ENCODE data around the gene ALKBH6. TPM values are rescaled to one million over a fixed set of nuclear protein-coding genes. Genes with fewer than 3 reads are reported as not detected.

Gene ALKBH6
- total and polyA plus RNA-seq, 2 of the 13 experiments (the other 11 are each of a cell fraction or from before 2014, with no cell fraction given), result 13.7 to 18.1 TPM

DNA sequence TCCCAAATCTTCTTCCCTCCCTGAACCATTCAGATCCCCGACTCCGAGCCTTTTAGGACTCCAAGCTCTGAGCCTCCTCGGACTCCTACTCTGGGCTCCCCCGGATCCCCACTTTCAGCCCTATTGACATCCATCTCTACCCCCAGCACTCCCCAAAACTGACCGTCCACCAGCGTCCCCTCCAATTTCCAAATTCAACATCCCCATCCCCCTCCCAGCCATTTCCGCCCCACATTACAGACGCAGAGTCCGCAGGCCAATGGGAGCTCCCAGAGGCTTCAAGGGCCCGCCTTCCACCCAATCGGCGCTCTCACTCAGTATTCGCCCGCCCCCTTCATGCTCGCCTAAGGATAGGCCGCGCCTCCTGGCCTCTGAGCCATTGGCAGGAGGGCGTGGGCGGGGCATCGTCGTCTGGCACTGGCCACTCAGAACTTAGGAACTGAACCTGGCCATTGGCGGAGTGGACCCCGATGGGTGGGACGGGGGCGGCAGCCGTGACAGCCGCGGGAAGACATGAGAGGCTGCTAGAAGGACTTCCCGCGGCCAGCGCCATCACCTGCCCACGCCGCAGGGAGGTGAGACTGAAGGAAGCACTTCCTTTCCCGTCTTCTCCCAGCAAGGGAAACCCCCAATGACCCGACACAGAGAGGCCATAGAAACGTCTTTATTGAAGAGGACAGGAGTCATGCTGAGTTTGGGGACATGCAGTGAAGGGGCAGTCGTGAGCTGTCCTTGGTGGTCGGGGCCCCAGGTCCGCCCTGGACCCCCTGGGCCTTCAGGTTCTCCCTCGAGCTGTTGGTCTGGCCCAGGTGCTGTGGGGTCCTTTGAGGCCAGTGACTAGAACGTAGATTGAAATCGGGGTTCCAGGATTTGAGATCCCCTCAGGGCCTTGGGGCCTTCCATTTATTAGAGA, at the start of gene ALKBH6 (continued):
- TF ChIP-seq, protein P1, sequence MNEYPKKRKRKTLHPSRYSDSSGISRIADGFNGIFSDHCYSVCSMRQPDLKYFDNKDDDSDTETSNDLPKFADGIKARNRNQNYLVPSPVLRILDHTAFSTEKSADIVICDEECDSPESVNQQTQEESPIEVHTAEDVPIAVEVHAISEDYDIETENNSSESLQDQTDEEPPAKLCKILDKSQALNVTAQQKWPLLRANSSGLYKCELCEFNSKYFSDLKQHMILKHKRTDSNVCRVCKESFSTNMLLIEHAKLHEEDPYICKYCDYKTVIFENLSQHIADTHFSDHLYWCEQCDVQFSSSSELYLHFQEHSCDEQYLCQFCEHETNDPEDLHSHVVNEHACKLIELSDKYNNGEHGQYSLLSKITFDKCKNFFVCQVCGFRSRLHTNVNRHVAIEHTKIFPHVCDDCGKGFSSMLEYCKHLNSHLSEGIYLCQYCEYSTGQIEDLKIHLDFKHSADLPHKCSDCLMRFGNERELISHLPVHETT (CRISPR knock-in tag; conservative IDR thresholded peaks at IDR 0.05), result no peak
- TF ChIP-seq, protein P2, sequence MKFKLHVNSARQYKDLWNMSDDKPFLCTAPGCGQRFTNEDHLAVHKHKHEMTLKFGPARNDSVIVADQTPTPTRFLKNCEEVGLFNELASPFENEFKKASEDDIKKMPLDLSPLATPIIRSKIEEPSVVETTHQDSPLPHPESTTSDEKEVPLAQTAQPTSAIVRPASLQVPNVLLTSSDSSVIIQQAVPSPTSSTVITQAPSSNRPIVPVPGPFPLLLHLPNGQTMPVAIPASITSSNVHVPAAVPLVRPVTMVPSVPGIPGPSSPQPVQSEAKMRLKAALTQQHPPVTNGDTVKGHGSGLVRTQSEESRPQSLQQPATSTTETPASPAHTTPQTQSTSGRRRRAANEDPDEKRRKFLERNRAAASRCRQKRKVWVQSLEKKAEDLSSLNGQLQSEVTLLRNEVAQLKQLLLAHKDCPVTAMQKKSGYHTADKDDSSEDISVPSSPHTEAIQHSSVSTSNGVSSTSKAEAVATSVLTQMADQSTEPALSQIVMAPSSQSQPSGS (CRISPR knock-in tag; IDR thresholded peaks at IDR 0.05), result peak; percentile 23; the same call in 1 of the 2 replicates
- TF ChIP-seq POLR2AphosphoS5 (IDR thresholded peaks at IDR 0.05; ENCODE audit: low read depth, low read length), result peak; percentile 54
- no peak for TF ChIP-seq ZNF337 (CRISPR knock-in tag; IDR thresholded peaks at IDR 0.05; ENCODE audit: borderline replicate concordance, low read depth)
- TF ChIP-seq ATF1 (CRISPR knock-in tag; IDR thresholded peaks at IDR 0.05), result peak; percentile 91
- TF ChIP-seq TBX2 (CRISPR knock-in tag; IDR thresholded peaks at IDR 0.05; ENCODE audit: borderline replicate concordance), result peak; percentile 55
- TF ChIP-seq, protein P3, sequence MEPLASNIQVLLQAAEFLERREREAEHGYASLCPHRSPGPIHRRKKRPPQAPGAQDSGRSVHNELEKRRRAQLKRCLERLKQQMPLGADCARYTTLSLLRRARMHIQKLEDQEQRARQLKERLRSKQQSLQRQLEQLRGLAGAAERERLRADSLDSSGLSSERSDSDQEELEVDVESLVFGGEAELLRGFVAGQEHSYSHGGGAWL (CRISPR knock-in tag; IDR thresholded peaks at IDR 0.05), result peak; percentile 49; the same call in 1 of the 2 replicates
- 0 out of 2 replicates have a peak, but pooled peaks have one; percentile 21 for TF ChIP-seq ZNF274 (CRISPR knock-in tag; IDR thresholded peaks at IDR 0.05)
- TF ChIP-seq ZNF605 (CRISPR knock-in tag; IDR thresholded peaks at IDR 0.05), result 0 out of 2 replicates have a peak, but pooled peaks have one; percentile 56
- TF ChIP-seq ZNF75D (CRISPR knock-in tag; IDR thresholded peaks at IDR 0.05; ENCODE audit: borderline replicate concordance), result no peak
- TF ChIP-seq ZFY (CRISPR knock-in tag; IDR thresholded peaks at IDR 0.05), result peak; percentile 53; the same call in 1 of the 2 replicates
- TF ChIP-seq, protein P4, sequence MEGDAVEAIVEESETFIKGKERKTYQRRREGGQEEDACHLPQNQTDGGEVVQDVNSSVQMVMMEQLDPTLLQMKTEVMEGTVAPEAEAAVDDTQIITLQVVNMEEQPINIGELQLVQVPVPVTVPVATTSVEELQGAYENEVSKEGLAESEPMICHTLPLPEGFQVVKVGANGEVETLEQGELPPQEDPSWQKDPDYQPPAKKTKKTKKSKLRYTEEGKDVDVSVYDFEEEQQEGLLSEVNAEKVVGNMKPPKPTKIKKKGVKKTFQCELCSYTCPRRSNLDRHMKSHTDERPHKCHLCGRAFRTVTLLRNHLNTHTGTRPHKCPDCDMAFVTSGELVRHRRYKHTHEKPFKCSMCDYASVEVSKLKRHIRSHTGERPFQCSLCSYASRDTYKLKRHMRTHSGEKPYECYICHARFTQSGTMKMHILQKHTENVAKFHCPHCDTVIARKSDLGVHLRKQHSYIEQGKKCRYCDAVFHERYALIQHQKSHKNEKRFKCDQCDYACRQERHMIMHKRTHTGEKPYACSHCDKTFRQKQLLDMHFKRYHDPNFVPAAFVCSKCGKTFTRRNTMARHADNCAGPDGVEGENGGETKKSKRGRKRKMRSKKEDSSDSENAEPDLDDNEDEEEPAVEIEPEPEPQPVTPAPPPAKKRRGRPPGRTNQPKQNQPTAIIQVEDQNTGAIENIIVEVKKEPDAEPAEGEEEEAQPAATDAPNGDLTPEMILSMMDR (CRISPR knock-in tag; IDR thresholded peaks at IDR 0.05), result peak; percentile 48
- peak; percentile 62; the same call in 1 of the 2 replicates for TF ChIP-seq NRL (CRISPR knock-in tag; IDR thresholded peaks at IDR 0.05; ENCODE audit: borderline replicate concordance)
- TF ChIP-seq SIN3B (IDR thresholded peaks at IDR 0.05; ENCODE audit: low read length), result peak; percentile 68
- no peak for TF ChIP-seq ZNF10 (CRISPR knock-in tag; IDR thresholded peaks at IDR 0.05; ENCODE audit: borderline replicate concordance, low read depth)
- TF ChIP-seq RBFOX2 (IDR thresholded peaks at IDR 0.05; ENCODE audit: low read depth, low read length), result peak; percentile 51; the same call in 1 of the 2 replicates
- 0 out of 2 replicates have a peak, but pooled peaks have one; percentile 49 for TF ChIP-seq FLYWCH1 (CRISPR knock-in tag; IDR thresholded peaks at IDR 0.05)
- no peak for TF ChIP-seq ATF7-NPFF (CRISPR knock-in tag; IDR thresholded peaks at IDR 0.05; ENCODE audit: low read depth)
- TF ChIP-seq U2AF2 (IDR thresholded peaks at IDR 0.05; ENCODE audit: low read depth, low read length), result no peak
- no peak for TF ChIP-seq CEBPB (IDR thresholded peaks at IDR 0.05; ENCODE audit: borderline replicate concordance, low read depth, low read length)
- peak; percentile 55 for TF ChIP-seq PCBP2 (optimal IDR thresholded peaks at IDR 0.05; ENCODE audit: low read depth, low read length, poor library complexity, severe bottlenecking)
- TF ChIP-seq MXD4 (CRISPR knock-in tag; IDR thresholded peaks at IDR 0.05), result peak; percentile 84
- peak; percentile 62 for TF ChIP-seq TAF1 (CRISPR knock-in tag; IDR thresholded peaks at IDR 0.05)

Data from HepG2 (cell line).